Naive thymus-derived CD4-positive, alpha-beta T cell (primary cell): ENCODE data around the gene SHQ1. TPM values are rescaled to one million over a fixed set of nuclear protein-coding genes. Genes with fewer than 3 reads are reported as not detected.

ENCODE experiments used
- ATAC-seq: fragments of 150-1000 bp; cut with Tn5 transposase; 2 replicates; pipeline ENCODE4 v1.10.0; 2021; ENCODE audit warnings: mild to moderate bottlenecking, moderate library complexity
- CTCF ChIA-PET: fragments of 350-600 bp; sonication (Branson Sonifier 250); formaldehyde crosslinking; loops from one replicate; lab custom pipeline; 2021; ENCODE audit warnings: antibody characterized with exemption; lab: Charles Lee
- POLR2A ChIA-PET: fragments of 350-600 bp; sonication (Branson Sonifier 250); formaldehyde crosslinking; loops from one replicate; lab custom pipeline; 2021; ENCODE audit warnings: antibody characterized with exemption, inconsistent platforms; lab: Charles Lee
- DNase-seq, 9 donors: peaks; one replicate each; pipeline versions ENCODE4 v3.0.0 to v3.0.0-alpha.2; 2020 to 2022; ENCODE audit warnings: mixed read lengths in 1 of 9
- H3K27ac ChIP-seq: one replicate; pipeline ENCODE4 v1.7.0; 2013; ENCODE audit warnings: mild to moderate bottlenecking, low read depth, low read length, moderate library complexity
- H3K27me3 ChIP-seq, 2 donors: one replicate each; pipeline ENCODE4 v1.7.0; 2013; ENCODE audit warnings: low read length in 2 of 2, mild to moderate bottlenecking in 2 of 2, moderate library complexity in 2 of 2; ENCODE audit not compliant: control insufficient read depth in 2 of 2, insufficient read depth in 2 of 2
- H3K36me3 ChIP-seq, 3 experiments: 1 replicate in 2 of 3; 2 replicates in 1 of 3; pipeline ENCODE4 v1.7.0; 2013; ENCODE audit warnings: low read length in 3 of 3, mild to moderate bottlenecking in 3 of 3, moderate library complexity in 1 of 3; ENCODE audit not compliant: insufficient read depth in 3 of 3, control insufficient read depth in 2 of 3
- H3K4me1 ChIP-seq, 2 donors: one replicate each; pipeline ENCODE4 v1.7.0; 2013; ENCODE audit warnings: low read length in 2 of 2, mild to moderate bottlenecking in 2 of 2, moderate library complexity in 1 of 2; ENCODE audit not compliant: control insufficient read depth in 2 of 2, insufficient read depth in 2 of 2
- H3K4me3 ChIP-seq: 2 replicates; pipeline ENCODE4 v1.7.0; 2013; ENCODE audit warnings: mild to moderate bottlenecking, low read length
- H3K9me3 ChIP-seq, 3 experiments: 1 replicate in 2 of 3; 2 replicates in 1 of 3; pipeline ENCODE4 v1.7.0; 2013; ENCODE audit warnings: low read length in 3 of 3; ENCODE audit not compliant: control insufficient read depth in 2 of 3
- H3K27ac Mint-ChIP-seq, 9 donors: one replicate each; pipeline ENCODE4 v1.8.0; 2020 to 2022; ENCODE audit warnings: mixed read lengths in 9 of 9, mild to moderate bottlenecking in 8 of 9, moderate library complexity in 5 of 9, inconsistent platforms in 2 of 9
- H3K27me3 Mint-ChIP-seq, 5 donors: one replicate each; pipeline ENCODE4 v1.8.0; 2021 to 2022; ENCODE audit warnings: mixed read lengths in 5 of 5, mild to moderate bottlenecking in 1 of 5
- H3K36me3 Mint-ChIP-seq, 5 donors: one replicate each; pipeline ENCODE4 v1.8.0; 2020 to 2022; ENCODE audit warnings: mixed read lengths in 5 of 5, mild to moderate bottlenecking in 3 of 5, inconsistent platforms in 1 of 5
- H3K4me1 Mint-ChIP-seq, 7 donors: one replicate each; pipeline ENCODE4 v1.8.0; 2020 to 2022; ENCODE audit warnings: mixed read lengths in 7 of 7, mild to moderate bottlenecking in 3 of 7, inconsistent platforms in 1 of 7
- H3K4me3 Mint-ChIP-seq, 10 donors: one replicate each; pipeline ENCODE4 v1.8.0; 2020 to 2022; ENCODE audit warnings: mild to moderate bottlenecking in 10 of 10, mixed read lengths in 10 of 10, moderate library complexity in 6 of 10, inconsistent platforms in 2 of 10
- H3K9me3 Mint-ChIP-seq, 11 donors: one replicate each; pipeline ENCODE4 v1.8.0; 2020 to 2022; ENCODE audit warnings: mixed read lengths in 11 of 11, mild to moderate bottlenecking in 4 of 11, inconsistent platforms in 1 of 11, moderate library complexity in 1 of 11
- intact Hi-C, 2 donors: fragments of 100-400 bp; cut with micrococcal nuclease; formaldehyde crosslinking; loops; one replicate each; pipeline ENCODE4 v1.15.1; 2023
- polyA plus RNA-seq, 2 donors: library from polyadenylated mRNA; unstranded; fragments of 300-500 nt; fragmentation: Illumina TruSeq; gene quantifications; one replicate each; pipeline ENCODE4 v1.2.3, GENCODE V29; 2021
- total RNA-seq, 6 experiments: library from RNA in 5 of 6; stranded (reverse) in 5 of 6; gene quantifications; 1 replicate in 5 of 6; 2 replicates in 1 of 6; pipeline ENCODE4 v1.2.3 and lab custom pipeline; 2021 to 2026

SHQ1 gene
- total and polyA plus RNA-seq, 7 experiments from 2014 or later, result 14.1 to 34.3 (median 24.5) TPM

DNA sequence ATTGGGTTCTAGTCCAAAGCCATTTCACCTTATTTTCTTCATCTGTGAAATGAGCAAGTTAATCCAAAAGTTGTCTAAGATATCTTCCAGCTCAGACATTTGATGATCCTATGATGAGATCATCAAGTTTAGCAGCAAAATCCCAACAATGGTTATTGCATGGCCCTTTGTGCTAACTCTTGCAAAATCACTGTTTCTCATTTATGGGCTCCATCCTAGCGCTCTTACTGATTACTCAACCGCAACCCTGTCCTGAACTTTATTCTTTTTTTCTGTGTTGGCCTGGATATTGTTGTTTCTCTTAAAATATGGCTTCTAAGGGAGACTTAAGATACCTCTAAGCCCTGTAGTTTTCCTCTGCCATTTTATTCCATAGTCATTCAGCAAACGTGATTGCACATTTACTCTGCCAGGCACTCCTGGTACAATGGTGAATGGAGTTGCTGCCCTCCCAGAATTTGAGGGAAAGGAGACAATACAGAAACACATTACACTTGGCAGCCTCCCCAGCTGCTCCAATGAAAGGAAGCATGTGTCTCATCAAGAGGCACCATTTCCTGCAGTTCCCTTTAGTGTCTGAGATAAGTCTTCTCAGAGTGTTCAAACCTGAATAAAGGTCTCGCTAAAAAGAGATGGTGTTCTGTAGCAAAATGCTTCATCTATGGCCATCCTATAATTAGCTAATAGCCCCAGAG, 44.0 kb upstream of the SHQ1 start:
- POLR2A ChIA-PET, result no interaction called here
- Histone ChIP-seq H3K9me3 (no peaks in the 10 kb centered on the region), H3K36me3 (no peaks in the 10 kb centered on the region), H3K27ac (no peak overlapping the region), H3K27me3 (peaks cover 1 to 7% of the 10 kb centered on the region in 2 donors), H3K4me1 (peaks cover 0 to 5% of the 10 kb centered on the region in 2 donors), H3K4me3 (no peak overlapping the region)
- H3K27me3 Mint-ChIP-seq, result peaks cover 48 to 70% (median 60%) of the 10 kb centered on the region in 5 donors
- intact Hi-C loops, result no loop called here
- H3K36me3 Mint-ChIP-seq, result no peaks in the 10 kb centered on the region
- no peak for DNase-seq
- no peak for ATAC-seq
- peak overlapping the region in 1 of 9 donors; percentile 1 for H3K27ac Mint-ChIP-seq
- H3K9me3 Mint-ChIP-seq, result peaks cover 0 to 2% (median 0%) of the 10 kb centered on the region in 11 donors
- no peak overlapping the region for H3K4me3 Mint-ChIP-seq
- peaks cover 5 to 22% (median 12%) of the 10 kb centered on the region in 7 donors for H3K4me1 Mint-ChIP-seq
- CTCF ChIA-PET, result interaction anchor here (0.6 kb wide), 1 partner anchor 498 kb away, joined by 3 read pairs; no protein-coding TSS in a partner anchor

DNA sequence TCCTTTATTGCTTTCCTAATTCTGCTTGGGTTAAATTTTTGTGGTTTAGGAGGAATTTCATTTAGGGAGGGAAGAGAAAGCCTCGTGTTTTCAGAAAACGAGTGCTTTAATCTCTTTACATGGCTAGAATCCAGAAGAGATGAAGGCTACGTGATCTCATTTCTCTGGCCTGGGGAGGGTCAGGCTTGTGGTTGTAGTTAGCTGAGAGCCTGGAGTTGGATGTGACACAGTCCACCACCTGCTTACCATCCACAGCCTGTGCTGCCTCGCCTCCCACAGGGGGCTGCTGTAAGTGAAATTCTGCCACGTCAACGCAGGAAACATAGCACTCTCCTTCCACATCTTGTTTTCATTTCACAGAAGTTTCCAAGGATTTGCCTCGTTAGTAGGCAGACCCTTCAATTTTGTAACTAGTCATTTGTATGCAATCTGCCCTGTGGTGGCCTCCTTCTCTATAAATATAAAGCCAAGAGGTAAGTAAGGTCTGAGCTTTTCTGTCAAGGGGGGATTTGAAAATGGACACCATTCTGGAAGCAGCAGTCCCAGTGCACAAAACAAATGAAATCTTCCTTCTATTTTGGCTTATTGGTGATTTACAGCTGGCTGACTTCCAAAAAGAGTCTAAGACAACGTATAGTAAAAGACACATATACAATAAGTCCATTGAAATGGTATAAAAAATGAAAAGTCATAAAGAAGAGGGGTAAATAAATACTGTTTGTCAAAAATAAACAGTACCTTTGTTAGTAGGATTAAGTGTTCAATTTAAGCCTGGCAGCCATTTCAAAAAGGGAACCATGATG, 43.0 kb upstream of the SHQ1 start:
- H3K36me3 Mint-ChIP-seq, result no peaks in the 10 kb centered on the region
- H3K27ac Mint-ChIP-seq, result no peak overlapping the region
- ATAC-seq (no peak), DNase-seq (no peak)
- Histone ChIP-seq H3K4me3 (no peak overlapping the region), H3K36me3 (no peaks in the 10 kb centered on the region), H3K9me3 (no peaks in the 10 kb centered on the region), H3K27me3 (peaks cover 6 to 7% of the 10 kb centered on the region in 2 donors), H3K27ac (no peak overlapping the region), H3K4me1 (peaks cover 0 to 8% of the 10 kb centered on the region in 2 donors)
- ChIA-PET CTCF (no interaction called here), POLR2A (no interaction called here)
- H3K27me3 Mint-ChIP-seq, result peaks cover 58 to 75% (median 69%) of the 10 kb centered on the region in 5 donors
- H3K4me3 Mint-ChIP-seq, result no peak overlapping the region
- H3K4me1 Mint-ChIP-seq, result peaks cover 6 to 27% (median 17%) of the 10 kb centered on the region in 7 donors
- intact Hi-C loops, result no loop called here
- H3K9me3 Mint-ChIP-seq, result peaks cover 0 to 2% (median 0%) of the 10 kb centered on the region in 11 donors

DNA sequence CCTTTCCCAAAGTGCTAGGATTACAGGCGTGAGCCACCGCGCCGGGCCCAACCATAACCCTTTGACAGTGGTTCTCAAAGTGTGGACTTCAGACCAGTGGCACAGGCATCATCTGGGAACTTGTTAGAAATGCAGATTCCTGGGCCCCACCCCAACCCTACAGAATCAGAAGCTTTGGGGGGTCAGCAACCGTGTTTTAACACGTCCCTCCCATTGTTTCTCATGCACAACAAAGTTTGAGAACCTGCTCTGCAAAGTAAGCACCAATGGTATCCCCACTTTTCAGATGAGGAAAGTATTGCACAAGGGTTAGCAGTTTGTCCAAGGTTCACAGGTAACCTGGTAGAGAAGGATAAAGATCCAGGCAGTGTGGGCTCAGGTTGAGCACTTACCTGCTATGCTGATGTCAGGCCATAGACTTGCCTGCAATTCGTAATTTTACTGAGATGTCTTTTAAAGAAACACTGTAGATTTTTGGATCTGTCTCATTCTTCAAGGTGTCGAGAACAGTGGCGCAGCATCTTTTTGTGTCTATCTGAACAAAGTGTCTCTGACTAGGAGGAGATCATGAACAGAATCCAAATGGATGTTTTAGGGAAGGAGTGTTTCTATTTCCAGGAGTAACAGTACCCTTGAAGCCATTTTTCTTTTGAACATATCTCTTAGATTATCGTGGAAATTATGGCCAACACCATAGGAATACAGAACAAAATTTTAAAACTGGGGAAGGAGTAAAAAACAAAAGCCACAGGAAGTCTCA, 42.1 kb upstream of the SHQ1 start:
- no peaks in the 10 kb centered on the region for H3K36me3 Mint-ChIP-seq
- Histone ChIP-seq H3K4me1 (peaks cover 0 to 8% of the 10 kb centered on the region in 2 donors), H3K4me3 (no peak overlapping the region), H3K27ac (no peak overlapping the region), H3K9me3 (no peaks in the 10 kb centered on the region), H3K27me3 (peaks cover 6 to 7% of the 10 kb centered on the region in 2 donors), H3K36me3 (no peaks in the 10 kb centered on the region)
- no peak overlapping the region for H3K27ac Mint-ChIP-seq
- POLR2A ChIA-PET, result no interaction called here
- DNase-seq (no peak), ATAC-seq (no peak)
- CTCF ChIA-PET, result no interaction called here
- H3K27me3 Mint-ChIP-seq, result peaks cover 63 to 79% (median 73%) of the 10 kb centered on the region in 5 donors
- no peak overlapping the region for H3K4me3 Mint-ChIP-seq
- H3K9me3 Mint-ChIP-seq, result peaks cover 0 to 2% (median 0%) of the 10 kb centered on the region in 11 donors
- intact Hi-C loops, result no loop called here
- peaks cover 6 to 27% (median 17%) of the 10 kb centered on the region in 7 donors for H3K4me1 Mint-ChIP-seq

DNA sequence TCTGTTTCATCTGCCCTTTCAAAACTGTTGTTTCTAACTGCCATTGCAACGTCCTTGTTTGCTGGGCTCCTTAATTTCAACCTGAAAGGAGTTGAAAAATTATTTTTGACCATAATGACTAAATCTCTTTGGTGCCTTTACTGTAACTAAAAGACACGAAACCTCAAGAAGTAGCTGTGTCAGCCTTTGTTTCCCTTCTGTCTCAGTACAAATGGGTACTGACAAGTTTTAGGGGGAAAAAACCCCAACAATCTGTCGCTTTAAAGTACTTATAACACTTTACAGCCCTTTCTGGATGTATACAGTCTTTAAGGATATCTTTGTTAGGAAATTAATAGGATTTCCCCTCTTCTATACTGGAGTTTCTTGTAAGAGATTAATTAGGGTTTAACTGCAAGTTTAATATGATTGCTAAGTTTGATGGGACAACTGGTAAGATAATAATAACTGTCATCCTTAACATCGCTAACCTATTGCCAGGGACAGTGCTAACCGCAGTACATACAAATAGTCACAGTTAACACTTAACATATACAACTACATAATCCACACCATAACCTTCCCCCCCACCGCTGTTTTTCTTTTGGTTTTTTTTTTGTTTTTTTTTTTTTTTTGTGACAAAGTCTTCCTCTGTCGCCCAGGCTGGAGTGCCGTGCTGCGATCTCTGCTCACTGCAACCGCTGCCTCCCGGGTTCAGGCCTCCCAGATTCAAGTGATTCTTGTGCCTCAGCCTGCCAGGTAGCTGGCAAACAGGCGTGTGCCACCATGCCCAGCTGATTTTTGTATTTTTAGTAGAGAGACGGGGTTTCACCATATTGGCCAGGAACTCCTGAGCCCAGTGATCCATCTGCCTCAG, 41.3 kb upstream of the SHQ1 start:
- intact Hi-C loops, result no loop called here
- Mint-ChIP-seq H3K4me1 (peaks cover 6 to 27% (median 17%) of the 10 kb centered on the region in 7 donors), H3K4me3 (peak overlapping the region in 8 of 10 donors; percentile 25 to 73 (median 60))

DNA sequence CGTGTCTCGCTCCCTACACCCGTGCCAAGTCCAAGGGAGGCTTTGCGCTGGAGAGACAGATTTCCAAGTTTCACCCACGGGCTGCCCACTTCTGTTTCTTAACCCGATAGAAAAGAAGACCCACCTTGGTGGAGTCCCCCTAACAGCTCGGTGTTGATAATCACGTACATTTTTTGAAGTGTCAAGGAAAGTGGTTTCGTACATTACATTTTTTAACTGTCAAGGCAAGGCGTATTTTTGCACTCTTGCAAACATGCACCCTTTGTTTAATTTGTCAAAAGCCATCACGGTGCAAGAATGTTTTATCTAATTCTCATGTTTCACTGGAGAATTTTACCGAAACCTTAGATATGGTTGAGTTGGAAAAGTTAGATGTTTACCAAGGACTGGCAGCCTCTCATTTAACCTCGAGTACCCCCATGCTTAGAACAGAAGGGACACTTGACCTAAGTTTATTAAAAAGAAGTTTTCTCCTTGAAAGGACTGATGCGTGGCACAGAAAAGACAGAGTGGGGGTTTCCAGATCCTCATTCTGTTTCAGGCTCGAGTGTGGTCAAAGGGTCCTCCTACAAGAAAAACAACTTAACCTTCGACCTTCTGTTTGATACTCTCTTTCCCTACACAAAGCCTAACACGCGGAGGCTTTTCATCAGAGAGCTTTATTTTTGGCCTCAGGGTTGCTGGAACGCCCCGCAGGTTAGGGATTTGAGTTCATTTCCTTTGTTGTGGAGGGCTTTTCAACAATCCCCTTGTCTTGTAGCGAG, 40.5 kb upstream of the SHQ1 start:
- Mint-ChIP-seq H3K27ac (no peak overlapping the region), H3K36me3 (peaks cover 0 to 4% (median 0%) of the 10 kb centered on the region in 5 donors), H3K9me3 (peaks cover 0 to 8% (median 2%) of the 10 kb centered on the region in 11 donors), H3K4me3 (peak overlapping the region; percentile 11 to 73 (median 60)), H3K4me1 (peaks cover 6 to 27% (median 17%) of the 10 kb centered on the region in 7 donors), H3K27me3 (peaks cover 72 to 86% (median 75%) of the 10 kb centered on the region in 5 donors)
- DNase-seq, result peak in 2 of 9 donors; percentile 5 to 8
- Histone ChIP-seq H3K4me3 (no peak overlapping the region), H3K36me3 (no peaks in the 10 kb centered on the region), H3K27me3 (peaks cover 6 to 7% of the 10 kb centered on the region in 2 donors), H3K4me1 (peaks cover 0 to 8% of the 10 kb centered on the region in 2 donors), H3K9me3 (no peaks in the 10 kb centered on the region), H3K27ac (no peak overlapping the region)
- ChIA-PET POLR2A (no interaction called here), CTCF (no interaction called here)
- intact Hi-C loops, result no loop called here
- ATAC-seq, result no peak

More for the DNA sequence above, 41.3 kb upstream of the SHQ1 start:
- ChIA-PET POLR2A (no interaction called here), CTCF (no interaction called here)
- no peak overlapping the region for H3K27ac Mint-ChIP-seq
- Histone ChIP-seq H3K27ac (no peak overlapping the region), H3K27me3 (peaks cover 6 to 7% of the 10 kb centered on the region in 2 donors), H3K4me1 (peaks cover 0 to 8% of the 10 kb centered on the region in 2 donors), H3K36me3 (no peaks in the 10 kb centered on the region), H3K4me3 (no peak overlapping the region), H3K9me3 (no peaks in the 10 kb centered on the region)
- no peaks in the 10 kb centered on the region for H3K36me3 Mint-ChIP-seq
- DNase-seq, result no peak
- ATAC-seq, result no peak
- H3K9me3 Mint-ChIP-seq, result peaks cover 0 to 6% (median 0%) of the 10 kb centered on the region in 11 donors
- peaks cover 65 to 82% (median 76%) of the 10 kb centered on the region in 5 donors for H3K27me3 Mint-ChIP-seq
